ENCODE data around the gene NADK2.
A peak's percentile ranks its signal among the peaks of the same experiment; 100 is the strongest.
"Not testable (repeated sequence)": the region's sequence is repeated elsewhere in the genome, so short reads cannot be mapped to it uniquely, and the experiment has no call there.

NADK2 gene

GRCh38 chr5:36241631-36242533 is at the start of gene NADK2:
TSS of gene NADK2 (minus strand) at chr5:36241925. CDS start at chr5:36241798, 127 bp downstream.
- peak; percentile 97 for DNase-seq

GRCh38 chr5:36285837-36286615 is 44.3 kb upstream of the NADK2 start:
- DNase-seq, result no peak

GRCh38 chr5:36283775-36284174 is 42.0 kb upstream of the NADK2 start:
- DNase-seq, result not testable (repeated sequence)

- no peak for DNase-seq
Observed at GRCh38 chr5:36281626-36282025, 39.9 kb upstream of the NADK2 start.

- DNase-seq, result no peak
Observed at GRCh38 chr5:36279054-36279698, 37.5 kb upstream of the NADK2 start.

- no peak for DNase-seq
Observed at GRCh38 chr5:36277521-36278176, 35.9 kb upstream of the NADK2 start.

GRCh38 chr5:36276864-36277263 is 35.1 kb upstream of the NADK2 start:
- DNase-seq, result no peak

- DNase-seq, result no peak
Observed at GRCh38 chr5:36273809-36274526, 32.2 kb upstream of the NADK2 start.

- DNase-seq, result peak; percentile 72
Observed at GRCh38 chr5:36272136-36272690, 30.5 kb upstream of the NADK2 start.

- DNase-seq, result no peak
Observed at GRCh38 chr5:36270876-36271575, 29.3 kb upstream of the NADK2 start.

- no peak for DNase-seq
Observed at GRCh38 chr5:36270175-36270574, 28.4 kb upstream of the NADK2 start.

GRCh38 chr5:36269478-36269877 is 27.8 kb upstream of the NADK2 start:
- DNase-seq, result no peak

- no peak for DNase-seq
Observed at GRCh38 chr5:36267905-36268304, 26.2 kb upstream of the NADK2 start.

GRCh38 chr5:36264202-36264760 is 22.6 kb upstream of the NADK2 start:
- DNase-seq, result no peak

GRCh38 chr5:36261186-36261585 is 19.5 kb upstream of the NADK2 start:
- no peak for DNase-seq

- no peak for DNase-seq
Observed at GRCh38 chr5:36253575-36253974, 11.8 kb upstream of the NADK2 start.

- peak; percentile 43 for DNase-seq
Observed at GRCh38 chr5:36252722-36253365, 11.1 kb upstream of the NADK2 start.

GRCh38 chr5:36251218-36251617 is 9.5 kb upstream of the NADK2 start:
- no peak for DNase-seq

- no peak for DNase-seq
Observed at GRCh38 chr5:36250427-36250826, 8.7 kb upstream of the NADK2 start.

Measured in NCI-H226 (cell line).